NCI-H2081 (cell line): ENCODE results near the gene SLC25A25.

Source experiments
- DNase-seq, 2 experiments: peaks; one replicate each; lab custom pipeline; 2025; lab: John Stamatoyannopoulos, UW

SLC25A25 gene

DNA sequence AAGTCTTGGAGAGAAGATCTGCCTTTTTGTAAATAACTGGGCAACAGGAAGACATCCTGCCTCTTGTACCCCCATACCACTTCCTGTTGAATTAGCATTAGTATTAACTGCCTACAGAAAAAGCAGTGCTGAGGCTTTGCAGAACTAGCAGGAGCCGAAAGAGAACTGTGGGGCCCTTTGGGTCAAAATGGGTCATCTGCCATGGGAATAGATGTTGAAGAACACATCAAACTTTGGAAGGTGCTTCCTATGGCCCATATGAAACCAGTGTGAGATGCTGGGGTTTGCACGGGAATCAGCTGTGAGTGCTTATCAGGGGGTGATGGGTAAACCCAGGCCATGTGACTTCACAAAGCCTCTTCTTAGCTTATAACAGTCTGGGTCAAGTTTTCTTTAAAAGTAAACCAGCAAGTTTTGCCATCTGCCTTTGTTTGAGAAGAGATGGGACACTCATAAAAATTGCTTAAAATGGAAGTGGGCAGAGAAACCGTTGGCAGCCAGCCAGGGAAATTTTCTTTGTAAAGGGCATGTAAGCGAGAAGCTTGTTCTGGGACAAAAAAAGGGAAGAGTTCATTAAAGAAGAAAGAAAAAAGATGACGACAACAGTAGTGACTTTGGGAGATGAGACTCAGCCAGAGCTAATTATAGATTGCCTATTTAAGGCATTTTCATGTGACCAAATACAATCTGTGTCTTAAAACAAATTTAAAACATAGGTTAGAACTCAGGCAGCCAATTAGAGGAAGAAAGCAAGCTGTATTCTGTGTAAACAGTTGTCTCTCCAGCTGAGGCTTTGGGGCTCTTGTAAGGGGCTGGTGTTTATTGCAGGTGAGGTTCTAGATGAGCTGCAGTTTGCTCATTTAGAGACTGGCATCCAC is 4.4 kb downstream of the SLC25A25 start:
- peak; percentile 53 to 60 for DNase-seq

- no peak for DNase-seq
Observed at GRCh38 chr9:128073253-128073886, 5.3 kb downstream of the SLC25A25 start.

- DNase-seq: no peak
Observed at GRCh38 chr9:128077847-128078503, 9.9 kb downstream of the SLC25A25 start.

DNA sequence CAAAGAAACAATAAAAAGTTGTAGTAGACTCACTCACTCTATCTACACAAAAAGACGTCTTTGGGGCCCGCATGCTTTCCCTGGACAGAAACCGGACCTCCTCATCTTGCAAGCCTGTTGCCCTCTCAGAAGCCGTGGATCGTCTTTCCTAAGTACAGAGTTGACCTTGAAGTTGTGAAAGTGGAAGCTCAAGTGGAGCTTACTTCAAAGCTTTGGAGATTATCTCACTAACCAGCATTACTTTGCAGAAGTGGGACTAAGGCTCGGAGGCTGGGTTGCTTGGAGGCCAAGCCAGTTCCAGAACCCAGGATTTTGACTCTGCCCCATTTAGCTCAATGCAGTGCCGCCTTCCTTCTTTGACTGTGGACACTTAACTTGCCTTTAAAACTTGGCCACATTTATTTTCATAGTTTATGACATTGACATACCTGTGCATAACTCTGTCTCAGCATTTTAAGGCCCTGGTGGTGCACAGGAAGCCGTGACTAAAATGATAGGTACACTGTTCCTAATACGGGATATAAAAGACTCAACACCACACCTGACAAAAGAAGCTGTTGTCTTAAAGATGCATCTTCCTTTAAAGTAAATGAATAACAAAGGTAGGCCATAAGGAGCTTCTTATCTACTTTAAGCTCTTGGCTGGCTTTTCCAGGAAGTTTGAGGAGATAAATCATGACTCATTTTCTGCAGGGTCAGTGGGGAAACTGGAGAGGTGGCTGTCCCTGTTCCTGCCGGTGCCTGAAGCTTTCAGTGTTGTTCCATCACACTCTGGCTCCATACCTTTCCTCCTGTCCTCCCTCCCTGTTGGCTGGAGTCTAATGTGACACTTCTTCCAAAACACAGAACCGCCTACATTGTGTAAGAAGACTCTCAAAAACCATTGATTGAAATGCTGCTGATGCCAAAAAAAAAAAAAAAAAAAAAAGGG is 10.7 kb downstream of the SLC25A25 start:
- no peak for DNase-seq

- DNase-seq: no peak
Observed at GRCh38 chr9:128080206-128080605, 12.2 kb downstream of the SLC25A25 start.

- DNase-seq: no peak
Observed at GRCh38 chr9:128081056-128081455, 13.0 kb downstream of the SLC25A25 start.

GRCh38 chr9:128082151-128082550 is 14.1 kb downstream of the SLC25A25 start:
- no peak for DNase-seq

- no peak for DNase-seq
Observed at GRCh38 chr9:128084746-128085145, 16.7 kb downstream of the SLC25A25 start.

DNA sequence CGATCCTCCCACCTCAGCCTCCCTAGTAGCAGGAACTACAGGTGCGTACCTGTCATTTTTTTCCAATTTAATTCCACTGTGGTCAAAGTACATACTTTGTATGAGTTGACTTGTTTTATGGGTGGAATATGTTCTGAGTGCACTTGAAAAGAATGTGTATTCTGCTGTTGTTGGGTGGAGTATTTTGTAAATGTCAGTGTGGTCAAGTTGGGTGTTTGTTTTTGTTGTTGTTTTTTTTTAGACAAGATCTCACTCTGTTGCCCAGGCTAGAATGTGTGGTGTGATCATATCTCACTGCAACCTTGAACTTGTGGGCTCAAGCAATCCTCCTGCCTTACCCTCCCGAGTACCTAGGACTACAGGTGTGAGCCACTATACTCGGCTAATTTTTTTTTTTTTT is 17.9 kb downstream of the SLC25A25 start:
- DNase-seq: no peak

GRCh38 chr9:128087262-128087661 is 19.2 kb downstream of the SLC25A25 start:
- DNase-seq: no peak

- DNase-seq: no peak
Observed at GRCh38 chr9:128088253-128088945, 20.4 kb downstream of the SLC25A25 start.

- DNase-seq: no peak
Observed at GRCh38 chr9:128089299-128089698, 21.3 kb downstream of the SLC25A25 start.

DNA sequence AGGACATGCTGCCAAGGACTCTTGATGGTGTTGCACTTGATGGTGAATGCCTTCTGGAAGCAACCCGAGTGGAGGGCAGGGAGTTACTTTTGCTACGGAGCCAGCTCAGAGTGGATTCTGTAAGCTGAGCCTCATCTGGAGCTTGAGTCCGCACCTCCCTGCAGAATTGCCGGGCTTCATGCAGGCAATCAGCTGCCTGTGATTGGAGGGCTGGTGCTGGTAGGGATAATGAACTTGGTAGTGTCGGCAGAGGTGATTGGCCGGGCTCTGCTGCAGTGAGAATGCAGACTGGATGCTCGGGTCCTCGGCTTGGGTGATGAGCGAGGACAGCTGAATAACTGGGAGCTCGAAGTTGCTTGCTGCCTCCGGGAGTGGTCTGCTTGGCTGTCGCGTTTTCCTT is 23.1 kb downstream of the SLC25A25 start:
- DNase-seq: no peak

- no peak for DNase-seq
Observed at GRCh38 chr9:128091571-128091970, 23.5 kb downstream of the SLC25A25 start.

DNA sequence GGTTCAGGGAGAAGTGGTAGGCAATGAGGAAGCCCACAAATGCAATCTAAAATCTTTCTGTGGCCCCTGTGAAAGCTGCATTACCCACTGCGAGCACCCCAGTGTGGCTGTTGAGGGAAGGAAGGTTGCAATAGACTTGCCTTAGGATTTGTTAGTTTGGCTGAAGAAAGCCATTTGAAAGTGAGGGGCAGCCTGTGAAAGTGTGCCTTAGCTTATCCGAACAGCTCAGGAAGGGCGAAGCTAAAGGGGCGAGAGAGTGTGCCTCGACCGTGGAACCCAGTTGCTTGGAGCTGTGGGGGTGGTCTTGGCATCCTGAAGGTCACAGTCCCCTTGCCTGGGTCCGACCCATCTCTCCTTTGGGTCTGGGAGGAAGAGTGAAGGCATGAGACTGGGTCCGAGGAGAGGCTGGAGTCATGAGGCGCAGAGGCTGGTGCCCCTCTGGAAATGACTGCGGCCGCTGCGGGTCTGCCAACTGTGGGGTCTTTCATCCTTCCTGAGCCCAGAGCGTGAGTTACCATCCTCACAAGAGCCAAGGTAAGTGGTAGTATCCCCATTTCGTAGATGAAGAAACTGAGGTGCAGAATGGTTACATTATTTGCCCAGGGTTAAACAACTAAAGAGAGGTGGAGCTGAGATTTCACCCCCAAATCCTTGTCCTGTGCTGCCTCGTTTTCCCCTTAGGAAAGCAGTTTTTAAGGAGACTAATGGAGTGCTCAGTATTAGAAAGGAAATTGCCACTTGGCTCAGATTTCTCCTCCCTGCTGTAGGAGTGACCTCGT is 24.4 kb downstream of the SLC25A25 start:
- no peak for DNase-seq

GRCh38 chr9:128093011-128093410 is 25.0 kb downstream of the SLC25A25 start:
- DNase-seq: no peak

- peak; percentile 88 to 94 for DNase-seq
Observed at GRCh38 chr9:128094166-128094949, 26.3 kb downstream of the SLC25A25 start.

DNA sequence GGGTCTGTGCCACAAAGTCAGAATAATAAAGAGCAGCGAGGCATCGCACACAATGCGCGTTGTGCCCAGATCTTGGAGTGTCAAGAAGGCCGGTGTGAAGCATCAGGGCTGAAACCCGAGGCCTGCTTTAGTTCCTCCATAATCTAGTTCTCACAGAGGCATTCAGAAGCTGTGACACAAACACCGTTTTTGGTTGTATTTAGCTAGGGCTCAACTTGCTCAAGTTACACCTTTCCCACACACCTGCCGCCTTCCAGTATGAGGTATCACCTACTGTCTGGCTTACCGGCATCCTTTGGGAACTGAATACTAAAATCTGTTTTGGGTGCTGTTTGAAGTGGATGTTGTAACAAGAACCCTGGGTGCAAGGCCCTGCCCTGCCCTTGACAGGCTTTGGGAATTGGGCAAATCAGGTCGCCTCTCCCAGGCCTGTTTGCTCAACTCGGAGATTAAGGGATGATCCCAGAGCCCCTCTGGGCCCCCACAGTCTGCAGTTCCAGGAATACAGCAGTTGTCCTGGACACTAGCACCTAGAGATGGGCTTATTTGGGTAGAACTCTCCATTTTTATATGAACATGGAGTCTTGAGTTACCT is 27.0 kb downstream of the SLC25A25 start:
- DNase-seq: no peak
